K562 (cell line): ENCODE results near the gene ZNF432. TPM values are rescaled to one million over a fixed set of nuclear protein-coding genes. Genes with fewer than 3 reads are reported as not detected.
A peak's percentile ranks its signal among the peaks of the same experiment; 100 is the strongest.

ENCODE experiments used
- ATF3 ChIP-seq, 2 experiments: fragments of 450-650 bp in 1 of 2; sonication (generic) in 1 of 2; formaldehyde crosslinking in 1 of 2; IDR thresholded peaks in 1 of 2; conservative IDR thresholded peaks in 1 of 2; 2 replicates each; pipeline versions ENCODE4 v1.6.1 to v1.8.1; 2016 to 2023; ENCODE audit warnings: mild to moderate bottlenecking in 2 of 2, moderate library complexity in 2 of 2, inconsistent platforms in 1 of 2, missing genetic modification reagents in 1 of 2
- BRD4 ChIP-seq: fragments of 200-600 bp; sonication (generic); IDR thresholded peaks from 2 replicates; pipeline ENCODE4 v1.6.1; 2017; ENCODE audit warnings: inconsistent platforms
- CREB5 ChIP-seq: fragments of 250-450 bp; sonication (Bioruptor Pico); IDR thresholded peaks from 2 replicates; pipeline ENCODE4 v1.5.0; 2020; ENCODE audit warnings: mild to moderate bottlenecking
- JUND ChIP-seq, 2 experiments: IDR thresholded peaks; 2 replicates in 1 of 2; 3 replicates in 1 of 2; pipeline ENCODE4 v1.6.1; 2011; ENCODE audit warnings: borderline replicate concordance in 2 of 2, low read depth in 2 of 2, low read length in 2 of 2, improper control_type of control experiment in 1 of 2, missing biosample characterization in 1 of 2, missing genetic modification characterization in 1 of 2, missing genetic modification reagents in 1 of 2
- NR2C1 ChIP-seq, 2 experiments: fragments of 450-650 bp; IDR thresholded peaks; 2 replicates each; pipeline ENCODE4 v1.6.1; 2017; ENCODE audit warnings: mild to moderate bottlenecking in 2 of 2, antibody characterized with exemption in 1 of 2, inconsistent platforms in 1 of 2, missing compliant biosample characterization in 1 of 2, missing genetic modification characterization in 1 of 2
- POLR2H ChIP-seq: IDR thresholded peaks from 2 replicates; pipeline ENCODE4 v1.6.1; 2016; ENCODE audit warnings: missing genetic modification characterization, low read depth, mild to moderate bottlenecking, control low read depth, missing compliant biosample characterization, moderate library complexity
- TEAD1 ChIP-seq, 2 experiments: fragments of 450-650 bp in 1 of 2; sonication (generic) in 1 of 2; formaldehyde crosslinking; IDR thresholded peaks; 2 replicates each; pipeline versions ENCODE4 v1.4.0 to v1.8.0; 2020 to 2022; ENCODE audit warnings: mild to moderate bottlenecking in 2 of 2, missing genetic modification reagents in 1 of 2
- THAP7 ChIP-seq: fragments of 250-450 bp; sonication (Bioruptor Pico); IDR thresholded peaks from 2 replicates; pipeline ENCODE4 v1.5.0; 2021
- ZNF140 ChIP-seq: fragments of 250-450 bp; sonication (Bioruptor Pico); IDR thresholded peaks from 2 replicates; pipeline ENCODE4 v1.8.0; 2021; ENCODE audit warnings: moderate library complexity, mild to moderate bottlenecking, inconsistent platforms
- ZNF174 ChIP-seq: fragments of 250-450 bp; sonication (Bioruptor Pico); IDR thresholded peaks from 2 replicates; pipeline ENCODE4 v1.4.0; 2020; ENCODE audit warnings: mild to moderate bottlenecking
- ZNF407 ChIP-seq: fragments of 450-650 bp; IDR thresholded peaks from 2 replicates; pipeline ENCODE4 v1.6.1; 2016; ENCODE audit warnings: low read depth
- ZNF75A ChIP-seq: fragments of 450-650 bp; formaldehyde crosslinking; IDR thresholded peaks from 2 replicates; pipeline ENCODE4 v1.4.0; 2020; ENCODE audit warnings: mild to moderate bottlenecking
- ZNF778 ChIP-seq: fragments of 450-650 bp; formaldehyde crosslinking; IDR thresholded peaks from 2 replicates; pipeline ENCODE4 v1.4.0; 2020; ENCODE audit warnings: mild to moderate bottlenecking, moderate library complexity
- ZZZ3 ChIP-seq: fragments of 450-650 bp; IDR thresholded peaks from 2 replicates; pipeline ENCODE4 v1.6.1; 2016; ENCODE audit warnings: antibody characterized with exemption, mild to moderate bottlenecking, moderate library complexity
- polyA plus RNA-seq, 8 experiments: library from polyadenylated mRNA; depleted of rRNA in 4 of 8; stranded (reverse) in 5 of 8; unstranded in 3 of 8; fragments of >200 nt; fragmentation: Nextera tagmentation in 2 of 8; fragmentation: Illumina TruSeq in 1 of 8; extraction: Ambion mirVana in 2 of 8; extraction: Trizol in 1 of 8; gene quantifications; 2 replicates each; pipeline versions ENCODE4 v1.2.1 to v1.2.3, GENCODE V29; 2011 to 2014; ENCODE audit warnings: inconsistent platforms in 1 of 8, missing spikeins in 1 of 8
- total RNA-seq, 7 experiments: library from RNA; depleted of rRNA in 6 of 7; stranded (reverse); fragments of >200 nt in 6 of 7; fragmentation: Illumina TruSeq in 2 of 7; extraction: Trizol in 2 of 7; gene quantifications; 2 replicates each; pipeline versions ENCODE4 v1.2.1 to v1.2.3, GENCODE V29; 2011 to 2021; ENCODE audit warnings: low replicate concordance in 1 of 7

Gene ZNF432
- total and polyA plus RNA-seq, 9 of the 15 experiments (the other 6 are each of a cell fraction or from before 2014, with no cell fraction given): 2.6 to 6.8 (median 4.0) TPM

- no peak; the same call in 1 of the 2 replicates for TF ChIP-seq BRD4
- no peak for TF ChIP-seq ZNF174
- TF ChIP-seq ZNF140 (CRISPR knock-in tag): no peak
- TF ChIP-seq ZNF75A (CRISPR knock-in tag): 0 out of 2 replicates have a peak, but pooled peaks have one; percentile 6
- peak; percentile 30 to 96; a peak in 2 of 4 replicates for TF ChIP-seq TEAD1 (CRISPR knock-in tag; IDR thresholded peaks at IDR 0.05)
- TF ChIP-seq NR2C1 (IDR thresholded peaks at IDR 0.05): peak; percentile 72
- peak; percentile 42 for TF ChIP-seq NR2C1 (tag; IDR thresholded peaks at IDR 0.05)
- TF ChIP-seq ZNF778 (CRISPR knock-in tag): no peak
- TF ChIP-seq ZNF407: no peak; the same call in 1 of the 2 replicates
- no peak; the same call in 1 of the 2 replicates for TF ChIP-seq POLR2H
- TF ChIP-seq JUND (IDR thresholded peaks at IDR 0.05; ENCODE audit: borderline replicate concordance, low read depth, low read length): no peak
- TF ChIP-seq JUND (tag; IDR thresholded peaks at IDR 0.05; ENCODE audit: borderline replicate concordance, low read depth, low read length): peak; percentile 12; the same call in 2 of the 3 replicates
- TF ChIP-seq ATF3 (IDR thresholded peaks at IDR 0.05): no peak
- TF ChIP-seq ATF3 (CRISPR knock-in tag; conservative IDR thresholded peaks at IDR 0.05): no peak
- TF ChIP-seq ZZZ3: no peak
- no peak for TF ChIP-seq CREB5 (CRISPR knock-in tag)
- TF ChIP-seq THAP7 (CRISPR knock-in tag): no peak
Measured at GRCh38 chr19:52048555-52049501, at the start of gene ZNF432 (continued).
